ENCODE data around the gene LDB2. TPM values are rescaled to one million over a fixed set of nuclear protein-coding genes. Genes with fewer than 3 reads are reported as not detected.

The LDB2 gene
- total RNA-seq, 2 experiments from 2014 or later, result not detected

DNA sequence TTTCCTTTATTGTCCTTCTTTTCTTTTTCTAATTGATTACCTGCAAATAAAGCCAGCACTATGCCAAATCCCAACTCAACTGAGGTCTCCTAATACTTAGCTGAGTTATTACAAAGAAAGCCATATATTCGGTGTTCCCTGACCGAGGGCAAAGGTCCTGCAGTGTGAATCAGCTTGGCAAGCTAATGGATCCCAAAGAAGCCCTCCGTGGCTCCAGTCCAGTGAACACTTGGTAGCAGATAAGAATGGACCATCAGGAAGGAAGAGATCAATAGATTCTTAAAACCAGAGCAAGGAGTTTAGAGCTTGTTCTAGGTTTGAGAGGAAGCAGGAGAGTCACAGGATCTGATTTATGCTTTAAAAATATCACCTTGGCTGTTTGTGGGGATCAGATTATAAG lies 8.5 kb downstream of the LDB2 start:
- POLR2A ChIA-PET, result no interaction called here
- CTCF ChIA-PET, result no interaction called here

DNA sequence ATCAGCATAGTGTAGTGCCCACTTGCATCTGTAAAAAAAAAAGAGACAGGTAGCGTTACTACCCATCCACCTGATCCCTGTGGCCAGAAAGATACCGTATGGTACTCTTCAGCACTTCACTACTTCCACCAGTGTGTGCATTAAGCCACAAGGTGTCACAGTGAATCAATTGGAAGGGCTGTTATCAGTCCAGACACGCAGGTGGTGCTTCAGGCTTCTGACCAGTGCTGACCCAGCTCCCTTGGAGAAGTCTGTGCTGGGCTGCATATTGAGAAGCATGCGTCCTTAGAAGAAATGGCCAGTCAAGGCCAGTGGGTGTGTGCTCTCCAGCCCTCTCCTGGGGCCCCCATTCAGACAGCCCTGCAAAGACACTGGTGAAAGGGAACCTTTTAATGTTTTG lies 10.6 kb downstream of the LDB2 start:
- POLR2A ChIA-PET, result no interaction called here
- CTCF ChIA-PET, result no interaction called here

DNA sequence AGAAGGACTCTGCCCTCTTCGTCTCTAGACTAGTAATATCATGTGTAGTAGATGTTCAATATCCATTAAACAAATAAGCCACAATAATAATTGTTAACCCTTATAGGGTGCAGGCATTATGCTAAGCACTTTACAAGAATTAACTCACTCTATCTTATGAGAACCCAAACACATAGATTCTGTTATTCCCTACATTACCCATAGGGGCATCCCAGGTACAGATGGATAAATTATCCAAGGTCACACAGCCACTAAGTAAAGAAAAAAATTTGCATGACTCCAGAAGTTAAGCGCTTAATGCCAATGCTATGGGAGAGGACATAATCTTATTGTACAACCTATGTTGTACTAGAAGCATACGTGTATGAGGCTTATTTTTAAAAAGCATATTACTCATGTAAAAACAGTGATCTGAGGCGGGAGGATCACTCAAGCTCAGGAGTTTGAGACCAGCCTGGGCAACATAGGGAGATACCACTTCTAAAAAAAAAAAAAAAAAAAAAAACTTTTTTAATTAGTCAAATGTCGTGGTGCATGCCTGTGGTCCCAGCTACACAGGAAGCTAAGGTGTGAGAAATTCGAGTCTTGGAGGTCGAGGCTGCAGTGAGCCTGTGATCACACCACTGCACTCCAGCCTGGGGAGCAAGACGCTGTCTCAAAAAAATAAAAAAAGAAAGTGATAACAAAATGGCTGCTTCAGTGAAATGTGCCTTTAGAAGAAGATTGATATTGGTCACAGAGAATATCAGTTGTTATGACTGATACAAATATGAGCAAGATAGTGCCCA lies 13.6 kb downstream of the LDB2 start:
- CTCF ChIA-PET, result no interaction called here
- POLR2A ChIA-PET, result no interaction called here

DNA sequence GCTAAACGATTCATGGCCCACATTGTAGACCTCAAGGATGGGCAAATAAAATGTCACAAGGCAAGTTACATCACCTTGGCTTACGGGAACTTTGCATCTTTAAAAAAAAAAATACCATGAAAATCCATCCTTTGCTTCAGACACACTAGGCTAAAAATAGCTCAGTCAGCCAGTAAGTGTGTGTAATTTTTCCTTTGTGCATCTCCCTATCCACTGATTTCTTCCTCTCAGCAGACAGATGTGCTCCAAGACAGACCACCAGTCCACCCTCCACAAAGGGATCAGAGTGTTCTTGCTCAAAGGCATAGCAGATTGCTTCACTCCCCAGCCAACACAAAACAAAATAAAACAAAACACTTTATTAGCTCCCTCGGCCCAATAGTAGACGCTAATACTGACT lies 14.6 kb downstream of the LDB2 start:
- ChIA-PET POLR2A (no interaction called here), CTCF (no interaction called here)

DNA sequence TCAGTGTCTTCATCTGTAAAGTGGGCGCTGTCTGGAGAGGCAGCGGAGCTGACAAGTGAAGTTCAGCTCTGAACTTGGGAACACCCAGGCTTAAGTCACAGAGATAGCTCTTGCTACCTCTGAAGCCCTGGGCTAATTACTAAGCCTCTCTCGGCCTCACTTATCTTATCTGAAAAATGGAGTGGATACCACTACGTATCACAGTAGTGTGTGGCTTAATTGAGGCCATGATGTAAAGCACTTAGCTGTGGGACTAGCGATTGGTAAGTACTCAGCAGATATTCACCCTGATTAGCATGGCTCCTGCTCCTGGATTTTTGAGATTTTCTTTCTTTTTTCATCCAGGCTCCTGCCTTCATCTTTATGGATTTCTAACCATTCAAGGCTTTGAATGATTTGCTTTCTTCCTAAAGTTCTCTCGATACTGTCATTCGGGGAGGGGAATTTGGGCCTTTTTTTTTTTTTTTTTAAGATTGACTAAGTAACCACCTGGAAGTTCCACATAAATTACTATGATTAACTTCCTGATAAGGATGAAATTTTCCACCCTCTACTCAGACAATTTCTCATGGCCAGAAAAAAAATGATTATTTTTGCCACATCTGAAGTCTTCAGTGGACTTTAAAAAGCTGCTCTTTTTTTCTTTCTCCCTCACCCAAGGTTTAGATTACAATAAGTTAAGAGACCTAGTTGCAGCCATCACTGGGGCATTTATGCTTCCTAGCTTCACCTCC lies 17.1 kb downstream of the LDB2 start:
- ChIA-PET CTCF (no interaction called here), POLR2A (no interaction called here)

DNA sequence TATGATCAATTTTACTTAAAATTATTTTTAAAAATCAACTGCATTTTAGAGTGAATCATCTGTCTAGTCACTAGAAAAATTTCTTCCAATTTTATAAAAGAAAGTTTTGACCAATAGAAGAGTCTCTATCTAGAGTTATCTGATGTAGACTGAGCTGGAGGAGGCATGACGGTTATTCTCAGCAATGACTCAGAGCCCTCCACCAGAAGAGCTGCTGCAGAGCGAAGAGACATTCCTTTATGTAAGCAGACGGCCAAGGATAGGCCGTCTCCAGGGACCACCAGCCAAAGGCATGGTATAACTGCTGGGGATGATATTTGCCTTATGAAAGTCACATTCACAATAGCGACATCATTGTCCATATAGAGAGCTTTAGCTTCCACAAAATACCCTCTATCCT lies 23.0 kb downstream of the LDB2 start:
- CTCF ChIA-PET, result interaction anchor here (0.6 kb wide), 1 partner anchor 255 kb away, joined by 5 read pairs; no protein-coding TSS in a partner anchor
- POLR2A ChIA-PET, result interaction anchor here (0.5 kb wide), 1 partner anchor 679 kb away, joined by 4 read pairs; no protein-coding TSS in a partner anchor

DNA sequence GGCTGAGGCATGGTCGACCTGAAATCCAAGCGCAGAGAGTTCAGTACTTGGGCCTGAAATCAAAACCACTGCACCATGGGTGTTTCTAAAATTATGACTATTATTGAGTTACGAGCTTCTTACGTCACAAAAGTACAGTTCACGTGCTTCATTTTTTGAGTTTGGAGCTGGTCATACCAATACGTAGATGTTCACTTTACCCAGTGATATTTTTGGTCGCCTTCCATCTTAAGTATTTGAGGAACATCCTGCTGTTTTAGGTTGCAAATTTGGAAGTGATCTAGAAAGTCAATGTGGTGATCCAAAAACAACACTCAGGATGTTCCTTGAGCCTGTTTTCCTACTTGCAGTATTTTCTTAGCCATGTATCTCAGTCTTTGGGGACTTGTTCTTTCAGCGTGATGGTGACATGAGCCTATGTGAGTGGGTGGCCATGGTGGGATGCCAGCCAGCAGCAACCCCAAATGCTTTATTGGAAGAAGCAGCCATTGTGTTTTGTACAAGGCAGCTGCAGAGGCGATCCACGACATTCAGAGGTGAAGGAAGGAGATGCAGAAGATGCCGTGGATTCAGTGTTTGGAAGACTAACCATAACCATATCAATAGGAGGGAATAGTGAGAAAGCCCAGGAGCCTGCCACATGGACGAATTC lies 28.7 kb downstream of the LDB2 start:
- ChIA-PET CTCF (no interaction called here), POLR2A (no interaction called here)

DNA sequence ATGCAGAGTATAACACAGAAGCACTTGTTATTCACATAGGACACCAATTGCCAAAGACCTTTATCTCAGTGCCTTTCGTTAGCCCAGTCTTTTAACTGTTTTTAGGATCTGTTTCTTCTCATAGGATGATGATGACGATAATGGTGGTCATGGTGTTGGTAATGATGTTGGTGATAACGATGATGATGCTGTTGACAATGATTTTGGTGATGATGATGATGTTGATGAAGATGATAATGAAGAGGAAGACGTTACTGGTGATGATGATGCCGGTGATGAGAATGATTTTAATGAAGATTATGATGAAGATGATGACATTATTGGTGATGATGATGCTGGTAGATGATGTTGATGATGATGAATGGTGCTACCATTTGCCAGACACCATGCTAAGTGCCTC lies 29.8 kb downstream of the LDB2 start:
- CTCF ChIA-PET, result no interaction called here
- POLR2A ChIA-PET, result no interaction called here

DNA sequence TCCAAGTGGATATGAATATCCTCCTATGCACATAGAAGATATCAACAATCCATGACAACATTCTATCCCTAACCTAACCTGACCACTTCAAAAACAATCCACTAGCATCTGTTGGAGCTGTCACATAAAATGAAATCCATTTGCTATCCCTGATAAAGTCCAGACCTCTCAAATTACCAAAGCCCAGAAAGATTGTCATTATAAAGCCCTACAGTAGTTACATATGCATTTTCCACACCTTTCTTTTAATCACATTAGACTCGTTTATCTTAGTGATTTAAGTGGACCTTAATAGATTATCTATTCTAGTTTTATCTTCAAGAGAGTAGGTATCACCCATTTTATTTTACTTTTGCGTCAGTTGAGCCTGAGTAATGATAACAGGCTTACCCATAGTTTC lies 30.6 kb downstream of the LDB2 start:
- ChIA-PET CTCF (no interaction called here), POLR2A (no interaction called here)

DNA sequence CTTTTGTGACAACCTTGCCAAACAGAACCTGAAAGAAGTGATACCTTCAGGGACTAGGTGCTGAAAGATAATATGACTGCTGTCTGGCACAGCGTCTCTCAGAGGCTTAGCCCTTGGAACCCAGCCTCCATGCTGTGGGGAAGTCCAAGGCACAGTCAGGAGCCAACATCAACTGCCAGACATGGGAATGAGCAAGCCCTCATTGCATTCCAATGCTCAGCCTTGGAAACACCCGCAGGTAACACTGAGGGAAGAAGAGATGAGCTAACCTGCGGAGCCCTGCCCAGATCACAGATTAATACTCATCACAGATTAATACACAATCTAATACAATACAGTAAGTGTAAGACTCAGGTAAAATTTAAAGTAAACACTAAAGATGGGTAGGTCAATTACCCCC lies 31.5 kb downstream of the LDB2 start:
- ChIA-PET POLR2A (no interaction called here), CTCF (no interaction called here)

DNA sequence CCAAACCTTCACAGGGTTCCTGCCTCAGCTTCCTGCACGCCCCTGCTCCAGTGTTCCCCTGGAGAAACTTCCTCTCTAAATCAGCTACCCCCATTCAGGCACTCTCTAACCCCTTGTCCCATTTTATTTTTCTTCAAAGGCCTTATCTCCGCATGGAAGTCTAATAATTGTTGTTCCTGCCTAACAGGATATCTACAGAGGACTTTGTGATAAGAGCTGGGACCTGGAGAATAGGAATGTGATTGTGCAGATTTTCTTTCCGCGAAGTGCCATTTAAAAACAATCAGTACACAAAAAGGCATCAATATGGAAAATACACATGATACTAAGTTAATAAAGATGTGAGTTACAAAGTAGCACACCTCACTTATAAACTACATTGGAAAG lies 32.6 kb downstream of the LDB2 start:
- POLR2A ChIA-PET, result no interaction called here
- CTCF ChIA-PET, result no interaction called here

DNA sequence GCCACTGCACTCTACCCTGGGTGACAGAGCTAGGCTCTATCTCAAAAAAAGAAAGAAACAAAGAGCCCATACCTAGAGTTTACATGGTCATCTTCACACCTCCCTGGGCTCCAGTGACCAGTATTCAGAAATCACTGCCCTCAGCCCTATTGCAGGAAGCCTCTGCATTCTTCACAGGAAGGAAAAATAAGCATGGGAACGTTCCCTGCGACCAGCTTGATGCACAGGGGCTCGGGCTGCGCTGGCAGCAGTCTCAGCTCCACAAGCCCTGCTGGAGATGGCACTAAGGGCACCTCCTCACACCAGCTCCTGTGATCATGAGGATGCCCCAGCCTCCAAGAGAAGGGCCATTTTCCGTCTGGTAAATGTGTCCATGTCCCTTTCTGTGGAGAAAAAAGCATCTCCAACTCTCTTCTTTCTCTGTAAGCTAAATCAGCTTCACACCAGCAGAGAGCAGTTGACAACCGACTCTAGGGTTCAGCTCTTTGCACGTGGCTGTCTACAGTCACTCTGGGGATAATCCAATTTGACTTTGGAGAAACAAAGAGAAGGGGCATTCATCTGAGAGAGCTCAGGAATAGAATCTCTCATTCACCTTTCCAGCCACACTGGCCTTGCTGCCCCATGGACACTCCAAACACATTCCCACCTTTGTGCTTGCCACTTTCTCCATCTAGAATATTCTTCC lies 33.1 kb downstream of the LDB2 start:
- CTCF ChIA-PET, result no interaction called here
- POLR2A ChIA-PET, result no interaction called here

DNA sequence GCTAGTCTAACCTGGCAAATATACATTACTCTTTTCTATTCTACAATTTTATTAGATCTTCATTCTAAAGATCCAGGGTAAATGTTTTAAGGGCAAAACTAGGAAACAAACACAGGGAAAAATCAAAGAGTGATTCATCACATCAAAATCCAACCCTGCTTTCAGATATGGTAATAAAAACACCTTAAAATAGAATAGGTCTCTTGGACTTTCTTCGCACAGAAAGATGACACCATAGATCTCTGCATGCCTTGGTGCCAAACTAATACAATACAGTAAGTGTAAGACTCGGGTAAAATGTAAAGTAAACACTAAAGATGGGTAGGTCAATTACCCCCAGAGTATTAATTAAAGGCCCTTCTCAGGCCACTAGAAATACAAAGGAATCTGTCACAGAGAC lies 34.2 kb downstream of the LDB2 start:
- CTCF ChIA-PET, result no interaction called here
- POLR2A ChIA-PET, result no interaction called here

DNA sequence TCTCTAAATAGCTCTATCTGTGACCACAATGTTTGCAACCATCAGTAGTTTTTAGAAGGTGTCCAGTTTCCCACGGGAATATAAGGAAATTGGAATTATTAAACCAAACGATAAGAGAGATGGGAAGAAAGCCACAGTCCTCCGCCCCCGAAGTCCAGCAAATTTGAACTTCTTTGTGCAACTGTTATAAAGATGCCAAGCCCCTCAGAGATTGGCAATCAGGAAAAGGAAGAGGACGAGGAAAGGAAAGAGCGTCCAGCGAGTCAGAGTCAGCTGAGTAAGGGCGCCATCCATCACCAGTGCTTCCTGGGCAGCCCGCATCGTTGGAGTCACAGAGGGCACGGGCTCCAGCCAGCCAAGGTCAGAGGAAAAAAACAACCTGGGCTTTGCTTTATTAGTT lies 35.7 kb downstream of the LDB2 start:
- CTCF ChIA-PET, result interaction anchor here (0.7 kb wide), 1 partner anchor 26 kb away, joined by 3 read pairs; no protein-coding TSS in a partner anchor

DNA sequence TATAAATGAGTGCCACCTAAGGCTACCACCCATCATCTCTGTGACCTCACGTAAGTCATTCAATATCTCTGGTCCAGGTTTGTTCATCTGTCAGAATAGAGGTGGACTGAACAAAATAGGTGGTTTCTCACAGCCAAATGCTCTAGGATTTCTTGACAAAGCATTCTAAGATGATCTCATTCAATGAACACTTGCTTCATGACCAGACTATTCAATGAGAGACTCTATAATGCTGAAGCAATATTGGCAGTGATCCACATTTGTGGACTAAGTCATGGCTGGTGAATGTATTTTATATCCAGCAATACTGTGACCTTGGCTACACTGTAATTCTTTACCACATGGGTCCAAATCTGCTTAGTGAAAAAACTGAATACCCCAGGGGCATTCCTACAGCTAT lies 37.9 kb downstream of the LDB2 start:
- CTCF ChIA-PET, result no interaction called here
- POLR2A ChIA-PET, result no interaction called here

More for the DNA sequence above, 35.7 kb downstream of the LDB2 start:
- POLR2A ChIA-PET, result no interaction called here

DNA sequence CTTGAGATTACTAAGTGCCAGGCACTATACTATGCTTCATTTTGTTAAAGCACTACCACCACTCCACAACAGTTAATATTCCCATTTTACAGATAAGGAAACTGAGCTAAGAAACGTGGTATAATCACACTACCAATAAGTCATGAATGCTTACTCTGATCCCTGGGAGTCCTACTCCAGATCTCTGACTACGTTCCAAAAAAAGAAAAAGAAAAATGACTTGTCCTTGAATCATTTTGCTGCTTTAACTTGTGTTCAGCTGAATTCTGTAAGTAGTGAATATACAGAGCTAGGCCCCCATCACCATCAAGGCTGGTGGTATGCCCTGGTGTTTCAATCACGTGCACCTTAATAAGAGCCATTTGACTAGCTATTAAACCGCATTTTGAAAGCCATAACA lies 39.4 kb downstream of the LDB2 start:
- ChIA-PET CTCF (no interaction called here), POLR2A (no interaction called here)

DNA sequence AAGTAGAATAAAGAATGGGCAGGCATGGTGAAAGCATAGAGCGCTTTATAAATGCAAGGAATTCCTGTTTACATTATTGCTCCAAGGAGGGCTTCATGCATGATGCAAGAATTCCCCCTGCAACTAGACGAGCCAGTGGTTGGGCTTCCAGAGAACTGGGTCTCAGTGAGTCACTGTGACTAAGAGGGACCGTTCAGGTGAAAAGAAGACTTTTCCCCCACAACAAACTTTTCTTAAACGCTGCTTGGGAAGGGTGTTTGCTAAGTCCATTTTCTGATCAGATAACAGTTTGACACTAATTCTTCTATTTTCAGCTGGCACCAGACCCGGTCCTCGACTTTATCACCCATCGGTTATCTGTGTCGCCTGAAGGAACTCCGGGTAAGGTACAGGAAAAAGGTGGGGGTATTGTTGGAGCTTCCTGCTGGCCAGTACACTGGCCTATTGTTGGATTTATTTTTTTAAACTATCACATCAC lies 40.1 kb downstream of the LDB2 start:
- ChIA-PET POLR2A (no interaction called here), CTCF (no interaction called here)

DNA sequence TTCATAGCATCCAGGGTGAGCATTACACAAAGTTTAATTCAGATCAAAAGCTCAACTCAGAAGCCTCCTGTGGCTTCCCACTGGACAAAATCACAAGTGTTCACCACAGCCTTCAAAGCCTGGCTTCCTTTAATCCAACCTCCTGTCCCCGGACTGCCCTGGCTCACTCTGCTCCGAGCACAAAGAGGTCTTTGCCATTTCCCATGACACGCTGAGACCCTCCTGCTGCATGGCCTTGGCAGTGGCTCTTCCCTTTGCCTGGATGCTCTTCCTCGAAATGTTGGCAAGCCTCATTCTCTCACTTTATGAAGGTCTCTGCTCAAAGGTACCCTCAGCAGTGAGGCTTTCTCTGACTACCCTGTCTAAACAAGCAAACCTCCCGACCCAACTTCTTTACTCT lies 41.0 kb downstream of the LDB2 start:
- POLR2A ChIA-PET, result no interaction called here

DNA sequence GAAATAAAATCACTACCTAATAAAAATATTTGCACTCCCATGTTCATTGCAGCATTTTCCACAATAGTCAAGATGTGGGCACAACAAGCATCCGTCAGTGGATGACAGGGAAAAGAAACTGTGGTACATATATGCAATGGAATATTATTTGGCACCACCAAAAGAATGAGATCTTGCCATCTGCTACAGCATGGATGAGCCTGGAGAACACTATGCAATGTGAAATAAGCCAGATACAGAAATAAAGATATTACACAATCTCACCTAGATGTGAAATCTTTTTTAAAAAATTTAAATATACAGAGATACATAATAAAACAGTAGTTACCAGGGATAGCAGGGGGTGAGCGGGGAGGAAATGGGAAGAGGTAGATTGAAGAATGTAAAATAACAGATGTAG lies 44.8 kb downstream of the LDB2 start:
- POLR2A ChIA-PET, result no interaction called here

More for the DNA sequence above, 41.0 kb downstream of the LDB2 start:
- CTCF ChIA-PET, result no interaction called here

DNA sequence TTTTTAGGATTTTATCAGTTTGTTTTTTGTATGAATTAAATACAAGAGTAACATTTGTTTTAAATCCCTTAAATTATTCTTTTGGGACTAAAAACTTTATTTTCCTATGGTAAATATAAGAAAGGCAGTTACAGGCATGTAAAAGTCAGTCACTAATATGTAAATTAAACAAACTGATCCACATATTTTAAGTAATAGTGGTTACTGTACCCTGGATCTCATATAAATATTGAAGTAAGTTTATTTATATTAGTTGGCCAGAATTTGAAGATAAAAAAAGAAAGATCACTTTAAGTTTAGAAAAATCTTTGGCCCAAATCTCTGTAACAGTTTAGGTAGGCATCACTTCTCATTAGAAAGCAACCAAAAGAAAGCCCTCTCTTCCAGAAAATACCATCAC lies 45.8 kb downstream of the LDB2 start:
- POLR2A ChIA-PET, result no interaction called here
- CTCF ChIA-PET, result no interaction called here

More for the DNA sequence above, 44.8 kb downstream of the LDB2 start:
- CTCF ChIA-PET, result no interaction called here

DNA sequence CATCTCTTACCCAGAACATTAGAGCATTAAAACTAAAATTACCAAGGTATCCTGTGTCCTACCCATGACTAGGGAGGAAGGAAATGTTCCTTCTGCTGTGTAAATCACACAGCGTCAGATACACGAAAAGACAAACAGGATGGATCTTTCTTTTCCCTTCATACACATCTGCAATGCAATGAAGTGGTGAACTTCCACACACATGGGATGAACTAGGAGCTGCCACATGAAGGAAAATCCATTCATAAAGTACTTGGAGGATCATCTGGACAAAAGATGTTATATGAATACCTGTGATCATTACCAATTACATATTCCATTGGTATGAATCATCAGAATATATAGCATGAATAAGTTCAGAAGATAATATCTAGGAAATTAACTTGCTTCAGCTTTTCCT lies 46.2 kb downstream of the LDB2 start:
- POLR2A ChIA-PET, result no interaction called here
- CTCF ChIA-PET, result no interaction called here
